ENCODE results near the gene CYP4F3.
"Not testable (repeated sequence)": the region's sequence is repeated elsewhere in the genome, so short reads cannot be mapped to it uniquely, and the experiment has no call there.

Gene CYP4F3, protein sequence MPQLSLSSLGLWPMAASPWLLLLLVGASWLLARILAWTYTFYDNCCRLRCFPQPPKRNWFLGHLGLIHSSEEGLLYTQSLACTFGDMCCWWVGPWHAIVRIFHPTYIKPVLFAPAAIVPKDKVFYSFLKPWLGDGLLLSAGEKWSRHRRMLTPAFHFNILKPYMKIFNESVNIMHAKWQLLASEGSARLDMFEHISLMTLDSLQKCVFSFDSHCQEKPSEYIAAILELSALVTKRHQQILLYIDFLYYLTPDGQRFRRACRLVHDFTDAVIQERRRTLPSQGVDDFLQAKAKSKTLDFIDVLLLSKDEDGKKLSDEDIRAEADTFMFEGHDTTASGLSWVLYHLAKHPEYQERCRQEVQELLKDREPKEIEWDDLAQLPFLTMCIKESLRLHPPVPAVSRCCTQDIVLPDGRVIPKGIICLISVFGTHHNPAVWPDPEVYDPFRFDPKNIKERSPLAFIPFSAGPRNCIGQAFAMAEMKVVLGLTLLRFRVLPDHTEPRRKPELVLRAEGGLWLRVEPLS

DNA sequence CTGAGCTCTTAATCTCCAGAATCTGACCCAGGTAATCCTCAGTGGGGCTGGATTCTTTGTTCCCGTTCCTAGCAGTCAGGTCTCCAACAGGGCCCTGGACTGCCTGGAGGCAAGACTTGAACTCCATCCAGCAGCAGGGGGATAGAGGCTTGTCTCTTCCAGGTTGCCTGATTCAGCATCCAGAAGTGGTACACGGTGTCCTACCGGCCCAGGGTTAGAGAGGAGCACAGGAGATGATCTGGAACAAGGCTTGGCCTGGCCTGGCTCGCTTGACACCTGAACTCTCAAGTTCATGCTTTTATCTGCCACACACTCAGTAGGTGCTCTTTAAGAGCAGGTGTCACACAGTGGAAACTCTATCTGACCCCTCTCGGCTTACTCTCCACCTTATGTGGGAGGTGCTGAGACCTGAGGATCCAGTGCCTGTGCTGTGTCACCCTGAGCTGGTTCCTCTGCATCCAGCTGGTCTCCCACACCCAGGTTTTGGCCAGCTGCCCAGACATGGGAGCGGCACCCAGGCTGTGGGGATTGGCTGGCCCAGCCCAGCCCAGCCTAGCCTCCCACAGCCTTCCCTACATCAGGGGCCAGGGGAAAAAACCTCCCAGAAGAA is at the start of gene CYP4F3:
TSS of gene CYP4F3 (plus strand) at position 604 of the 610 bp plus-strand sequence. CDS start 519 bp downstream, outside the sequence.
- H3K27ac ChIP-seq, result no peak within 1 kb of the TSS
- TF ChIP-seq, protein P1, sequence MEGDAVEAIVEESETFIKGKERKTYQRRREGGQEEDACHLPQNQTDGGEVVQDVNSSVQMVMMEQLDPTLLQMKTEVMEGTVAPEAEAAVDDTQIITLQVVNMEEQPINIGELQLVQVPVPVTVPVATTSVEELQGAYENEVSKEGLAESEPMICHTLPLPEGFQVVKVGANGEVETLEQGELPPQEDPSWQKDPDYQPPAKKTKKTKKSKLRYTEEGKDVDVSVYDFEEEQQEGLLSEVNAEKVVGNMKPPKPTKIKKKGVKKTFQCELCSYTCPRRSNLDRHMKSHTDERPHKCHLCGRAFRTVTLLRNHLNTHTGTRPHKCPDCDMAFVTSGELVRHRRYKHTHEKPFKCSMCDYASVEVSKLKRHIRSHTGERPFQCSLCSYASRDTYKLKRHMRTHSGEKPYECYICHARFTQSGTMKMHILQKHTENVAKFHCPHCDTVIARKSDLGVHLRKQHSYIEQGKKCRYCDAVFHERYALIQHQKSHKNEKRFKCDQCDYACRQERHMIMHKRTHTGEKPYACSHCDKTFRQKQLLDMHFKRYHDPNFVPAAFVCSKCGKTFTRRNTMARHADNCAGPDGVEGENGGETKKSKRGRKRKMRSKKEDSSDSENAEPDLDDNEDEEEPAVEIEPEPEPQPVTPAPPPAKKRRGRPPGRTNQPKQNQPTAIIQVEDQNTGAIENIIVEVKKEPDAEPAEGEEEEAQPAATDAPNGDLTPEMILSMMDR (IDR thresholded peaks at IDR 0.05), result no peak
- no peak for TF ChIP-seq ZFX (IDR thresholded peaks at IDR 0.05; ENCODE audit: borderline replicate concordance)

DNA sequence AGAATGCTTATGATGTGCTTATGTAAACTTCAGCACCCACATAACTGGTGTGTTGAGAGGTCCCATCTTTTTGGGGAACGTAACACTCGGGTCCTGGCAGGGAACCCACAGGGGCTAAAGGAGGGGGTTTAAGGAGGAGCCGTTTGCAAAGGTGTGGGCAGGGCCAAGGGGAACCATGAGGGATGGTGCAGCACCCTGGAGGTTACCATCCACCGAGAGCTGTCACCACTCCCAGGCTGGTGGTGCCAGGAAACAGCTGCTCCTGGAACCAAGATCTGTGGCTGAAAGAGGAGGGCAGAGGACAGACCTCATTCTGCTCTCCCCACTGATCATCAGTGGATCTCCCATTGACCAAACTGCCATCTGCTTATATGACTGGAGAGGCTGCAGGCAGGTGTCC is 48.9 kb upstream of the CYP4F3 start:
- H3K27ac ChIP-seq, result no peak overlapping the region
- TF ChIP-seq ZFX (IDR thresholded peaks at IDR 0.05; ENCODE audit: borderline replicate concordance), result no peak
- TF ChIP-seq, protein P1 (IDR thresholded peaks at IDR 0.05), result no peak

DNA sequence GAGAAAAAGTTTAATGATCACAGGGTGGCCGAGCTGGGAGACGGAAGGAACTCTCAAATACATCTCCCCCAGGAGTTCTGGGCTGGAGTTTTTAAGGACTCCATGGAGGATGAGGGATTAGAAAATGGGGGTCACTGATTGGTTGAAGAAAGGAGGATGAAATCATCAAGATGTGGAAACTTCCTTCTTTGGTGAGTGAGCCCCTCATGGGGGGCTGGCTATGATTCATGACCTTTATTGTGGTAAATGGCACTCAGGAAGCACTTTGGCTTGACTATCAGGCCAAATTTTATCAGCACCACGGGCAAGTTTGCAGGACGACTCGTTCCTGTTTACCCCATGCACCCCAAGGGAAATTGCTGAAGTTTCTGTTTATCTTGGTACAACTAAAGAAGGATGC is 48.2 kb upstream of the CYP4F3 start:
- H3K27ac ChIP-seq, result not testable (repeated sequence)

DNA sequence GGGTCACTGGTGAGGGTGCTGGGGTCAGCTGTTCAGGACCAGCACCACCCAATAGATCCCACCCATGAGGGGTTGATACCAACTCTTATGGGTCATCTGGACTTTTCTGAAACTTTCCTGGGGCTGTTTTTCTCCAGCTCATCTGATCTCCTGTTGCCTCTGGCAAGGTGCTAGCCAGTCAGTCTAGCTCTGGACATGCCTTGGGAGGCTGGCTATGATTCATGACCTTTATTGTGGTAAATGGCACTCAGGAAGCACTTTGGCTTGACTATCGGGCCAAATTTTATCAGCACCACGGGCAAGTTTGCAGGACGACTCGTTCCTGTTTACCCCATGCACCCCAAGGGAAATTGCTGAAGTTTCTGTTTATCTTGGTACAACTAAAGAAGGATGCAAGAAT is 46.9 kb upstream of the CYP4F3 start:
- not testable (repeated sequence) for H3K27ac ChIP-seq

DNA sequence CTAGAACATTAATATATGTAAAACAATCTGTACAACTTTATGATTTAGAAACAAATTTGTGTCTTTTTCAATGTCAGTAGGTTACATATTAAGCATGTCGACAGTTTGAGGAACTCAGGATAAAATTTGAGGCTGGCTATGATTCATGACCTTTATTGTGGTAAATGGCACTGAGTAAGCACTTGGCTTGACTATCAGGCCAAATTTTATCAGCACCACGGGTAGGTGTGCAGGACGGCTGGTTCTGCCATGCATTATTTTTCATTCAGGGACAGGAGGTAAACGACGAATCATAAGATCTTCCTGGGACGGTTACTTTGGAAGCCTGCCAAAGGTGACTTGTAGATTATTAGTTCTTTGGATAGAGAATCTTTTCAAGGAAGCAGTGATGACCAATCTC is 45.6 kb upstream of the CYP4F3 start:
- no peak overlapping the region for H3K27ac ChIP-seq
- TF ChIP-seq, protein P1 (IDR thresholded peaks at IDR 0.05), result no peak

DNA sequence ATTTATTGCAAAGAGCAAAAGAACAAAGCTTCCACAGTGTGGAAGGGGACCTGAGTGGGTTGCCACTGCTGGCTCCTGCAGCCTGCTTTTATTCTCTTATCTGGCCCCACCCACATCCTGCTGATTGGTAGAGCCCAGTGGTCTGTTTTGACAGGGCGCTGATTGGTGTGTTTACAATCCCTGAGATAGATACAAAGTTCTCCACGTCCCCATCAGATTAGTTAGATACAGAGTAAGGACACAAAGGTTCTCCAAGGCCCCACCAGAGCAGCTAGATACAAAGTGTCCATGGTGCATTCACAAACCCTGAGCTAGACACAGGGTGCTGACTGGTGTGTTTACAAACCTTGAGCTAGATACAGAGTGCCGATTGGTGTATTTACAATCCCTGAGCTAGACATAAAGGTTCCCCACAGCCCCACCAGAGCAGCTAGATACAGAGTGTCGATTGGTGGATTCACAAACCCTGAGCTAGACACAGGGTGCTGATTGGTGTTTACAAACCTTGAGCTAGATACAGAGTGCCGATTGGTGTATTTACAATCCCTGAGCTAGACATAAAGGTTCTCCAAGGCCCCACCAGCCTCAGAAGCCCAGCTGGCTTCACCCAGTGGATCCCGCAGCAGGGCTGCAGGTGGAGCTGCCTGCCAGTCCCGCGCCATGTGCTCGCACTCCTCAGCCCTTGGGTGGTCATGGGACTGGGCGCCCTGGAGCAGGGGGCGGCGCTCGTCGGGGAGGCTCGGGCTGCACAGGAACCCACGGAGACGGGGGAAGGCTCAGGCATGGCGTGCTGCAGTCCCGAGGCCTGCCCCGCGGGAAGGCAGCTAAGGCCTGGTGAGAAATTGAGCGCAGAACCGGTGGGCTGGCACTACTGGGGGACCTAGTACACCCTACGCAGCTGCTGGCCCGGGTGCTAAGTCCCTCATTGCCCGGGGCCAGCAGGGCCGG is 32.4 kb upstream of the CYP4F3 start:
- not testable (repeated sequence) for H3K27ac ChIP-seq

DNA sequence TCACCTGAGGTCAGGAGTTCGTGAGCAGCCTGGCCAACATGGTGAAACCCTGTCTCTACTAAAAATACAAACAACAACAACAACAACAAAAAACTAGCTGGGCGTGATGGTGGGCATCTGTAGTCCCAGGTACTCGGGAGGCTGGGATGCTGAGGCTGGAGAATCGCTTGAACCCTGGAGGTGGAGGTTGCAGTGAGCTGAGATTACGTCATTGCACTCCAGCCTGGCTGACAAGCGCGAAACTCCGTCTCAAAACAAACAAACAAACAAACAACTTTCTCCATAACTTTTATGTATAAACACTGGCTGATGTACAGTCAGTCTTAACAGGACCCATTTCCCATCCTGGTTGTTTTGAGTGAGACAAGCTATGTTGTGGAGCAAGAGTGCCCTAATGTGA is 31.4 kb upstream of the CYP4F3 start:
- TF ChIP-seq ZFX (IDR thresholded peaks at IDR 0.05; ENCODE audit: borderline replicate concordance), result no peak
- TF ChIP-seq, protein P1 (IDR thresholded peaks at IDR 0.05), result no peak
- H3K27ac ChIP-seq, result no peak overlapping the region

DNA sequence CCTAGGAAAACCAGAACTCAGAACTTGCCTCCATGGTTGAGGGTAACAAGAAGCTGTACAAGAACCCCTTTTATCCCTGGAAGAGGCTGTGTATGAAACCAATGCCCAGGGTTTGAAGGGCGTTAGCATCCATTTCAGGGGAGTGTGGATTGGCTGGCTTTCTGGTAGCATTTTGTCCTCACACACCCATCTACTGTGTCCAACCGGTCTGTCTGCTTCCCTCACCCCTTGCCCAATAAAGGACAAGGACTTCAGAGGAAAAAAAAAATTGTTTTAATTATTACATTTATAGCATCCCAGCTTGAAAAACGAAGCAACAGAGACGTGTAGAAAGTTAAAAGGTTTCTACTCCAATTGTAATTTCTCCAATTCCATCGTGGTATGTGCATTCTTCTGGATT is 28.4 kb upstream of the CYP4F3 start:
- no peak for TF ChIP-seq ZFX (IDR thresholded peaks at IDR 0.05; ENCODE audit: borderline replicate concordance)
- H3K27ac ChIP-seq, result no peak overlapping the region

DNA sequence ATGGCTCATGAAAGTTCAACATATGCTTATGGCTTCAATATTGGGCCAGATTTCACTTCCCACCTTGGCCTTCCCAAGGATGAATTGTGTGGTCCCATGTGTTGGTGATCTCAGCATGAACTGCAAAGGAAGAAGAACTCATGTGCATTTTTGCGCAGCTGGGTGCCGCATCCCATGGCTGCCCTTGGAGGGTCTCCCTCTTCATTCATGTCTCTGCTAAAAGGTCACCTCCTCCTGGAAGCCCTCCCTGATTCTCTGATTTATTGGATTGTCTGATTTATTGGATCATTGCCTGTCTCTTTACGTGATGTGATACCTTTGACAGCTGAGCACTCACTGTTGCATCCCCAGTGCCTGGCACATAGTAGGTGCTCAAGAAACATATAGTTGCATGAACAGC is 27.4 kb upstream of the CYP4F3 start:
- TF ChIP-seq ZFX (IDR thresholded peaks at IDR 0.05; ENCODE audit: borderline replicate concordance), result no peak
- TF ChIP-seq, protein P1 (IDR thresholded peaks at IDR 0.05), result no peak
- no peak overlapping the region for H3K27ac ChIP-seq
